ENCODE results near the gene DEDD. TPM values are rescaled to one million over a fixed set of nuclear protein-coding genes. Genes with fewer than 3 reads are reported as not detected.

DEDD gene
- total RNA-seq, 1 experiment from 2014 or later: 39.2 TPM

- Histone ChIP-seq H3K27me3 (ENCODE audit: low read length) (no peaks in the 10 kb centered on the region), H3K79me2 (ENCODE audit: low read length) (peaks cover 10% of the 10 kb centered on the region), H3K4me1 (ENCODE audit: insufficient read depth, low read length) (no peaks in the 10 kb centered on the region), H3F3A (ENCODE audit: low read length, unreplicated experiment) (no peaks in the 10 kb centered on the region), H3K36me3 (ENCODE audit: low read depth, low read length) (no peaks in the 10 kb centered on the region), H3K9me2 (replicated peaks; ENCODE audit: low read length) (no peaks in the 10 kb centered on the region), H3K4me2 (ENCODE audit: low read length) (no peak overlapping the region), H4K20me1 (ENCODE audit: low read length) (no peaks in the 10 kb centered on the region), H3K27ac (ENCODE audit: low read length) (no peak overlapping the region), H2AFZ (ENCODE audit: low read length) (no peak overlapping the region), H3K9me3 (ENCODE audit: low read length) (no peaks in the 10 kb centered on the region), H3K9ac (ENCODE audit: low read length) (no peak overlapping the region), H3K4me3 (ENCODE audit: low read length) (no peak overlapping the region)
- intact Hi-C loops (cut with micrococcal nuclease): loop anchor here (1.0 kb wide), 4 partner anchors 41 to 146 kb away; partner anchors contain the start of gene KLHDC9
- ChIA-PET CTCF (interaction anchor here (0.8 kb wide), 1 partner anchor 150 kb away, joined by 5 read pairs; no protein-coding TSS in a partner anchor), POLR2A (ENCODE audit: unreplicated experiment) (no interaction called here)
- ATAC-seq (peak; percentile 78), DNase-seq (peak; percentile 77)
- TF ChIP-seq EZH2 (IDR thresholded peaks at IDR 0.05; ENCODE audit: low read length, unreplicated experiment): no peak
- TF ChIP-seq CTCF (conservative IDR thresholded peaks at IDR 0.05; ENCODE audit: low read depth, low read length): peak; percentile 74
- BruUV-seq (replicated peaks): no TSS peak
Measured at GRCh38 chr1:161139766-161140165, 7.3 kb upstream of the DEDD start.

- CTCF ChIA-PET: no interaction called here
Measured at GRCh38 chr1:161138431-161138830, 6.0 kb upstream of the DEDD start.

DNA sequence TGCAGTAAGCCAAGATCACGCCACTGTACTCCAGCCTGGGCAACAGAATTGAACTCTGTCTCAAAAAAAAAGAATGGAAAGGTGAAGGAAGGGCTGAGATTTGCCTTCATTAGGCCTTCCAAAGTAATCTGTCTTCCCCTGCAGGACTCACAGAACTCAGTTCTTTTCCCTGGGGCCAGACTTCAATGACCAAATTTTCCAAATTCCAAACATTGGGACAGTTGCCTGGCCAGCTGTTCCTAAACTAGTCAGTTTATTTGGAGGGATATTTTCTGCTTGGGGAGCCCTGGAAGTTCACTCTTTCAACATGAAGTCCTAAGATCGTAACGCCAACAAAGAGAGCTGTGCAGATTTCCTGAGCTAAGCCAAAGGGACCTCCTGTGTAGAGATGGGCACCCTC lies 5.4 kb upstream of the DEDD start:
- H3K79me2 ChIP-seq (ENCODE audit: low read length): peaks cover 29% of the 10 kb centered on the region
- no peaks in the 10 kb centered on the region for H3K9me3 ChIP-seq (ENCODE audit: low read length)
- no peak overlapping the region for H3K4me2 ChIP-seq (ENCODE audit: low read length)
- BruUV-seq (replicated peaks): no TSS peak
- no peaks in the 10 kb centered on the region for H3K27me3 ChIP-seq (ENCODE audit: low read length)
- CTCF ChIA-PET: no interaction called here
- intact Hi-C loops (cut with micrococcal nuclease): no loop called here
- POLR2A ChIA-PET (ENCODE audit: unreplicated experiment): no interaction called here
- DNase-seq (no peak), ATAC-seq (no peak)
- H2AFZ ChIP-seq (ENCODE audit: low read length): no peak overlapping the region
- H3K9me2 ChIP-seq (replicated peaks; ENCODE audit: low read length): no peaks in the 10 kb centered on the region
- no peaks in the 10 kb centered on the region for H3K4me1 ChIP-seq (ENCODE audit: insufficient read depth, low read length)
- H3K9ac ChIP-seq (ENCODE audit: low read length): no peak overlapping the region
- H3K36me3 ChIP-seq (ENCODE audit: low read depth, low read length): no peaks in the 10 kb centered on the region
- H3F3A ChIP-seq (ENCODE audit: low read length, unreplicated experiment): peaks cover 5% of the 10 kb centered on the region
- TF ChIP-seq CTCF (conservative IDR thresholded peaks at IDR 0.05; ENCODE audit: low read depth, low read length) (no peak), EZH2 (IDR thresholded peaks at IDR 0.05; ENCODE audit: low read length, unreplicated experiment) (no peak), EZH2phosphoT487 (IDR thresholded peaks at IDR 0.05; ENCODE audit: borderline replicate concordance, low read length) (no peak)
- no peaks in the 10 kb centered on the region for H4K20me1 ChIP-seq (ENCODE audit: low read length)
- no peak overlapping the region for H3K27ac ChIP-seq (ENCODE audit: low read length)
- H3K4me3 ChIP-seq (ENCODE audit: low read length): no peak overlapping the region

More at GRCh38 chr1:161138431-161138830, 6.0 kb upstream of the DEDD start:
- H3K9me3 ChIP-seq (ENCODE audit: low read length): no peaks in the 10 kb centered on the region
- H3F3A ChIP-seq (ENCODE audit: low read length, unreplicated experiment): peaks cover 2% of the 10 kb centered on the region
- intact Hi-C loops (cut with micrococcal nuclease): no loop called here
- no peaks in the 10 kb centered on the region for H3K36me3 ChIP-seq (ENCODE audit: low read depth, low read length)
- no TSS peak for BruUV-seq (replicated peaks)
- H2AFZ ChIP-seq (ENCODE audit: low read length): no peak overlapping the region
- H3K79me2 ChIP-seq (ENCODE audit: low read length): peaks cover 24% of the 10 kb centered on the region
- no peak overlapping the region for H3K4me3 ChIP-seq (ENCODE audit: low read length)
- H3K27ac ChIP-seq (ENCODE audit: low read length): no peak overlapping the region
- TF ChIP-seq CTCF (conservative IDR thresholded peaks at IDR 0.05; ENCODE audit: low read depth, low read length) (no peak), EZH2 (IDR thresholded peaks at IDR 0.05; ENCODE audit: low read length, unreplicated experiment) (no peak), EZH2phosphoT487 (IDR thresholded peaks at IDR 0.05; ENCODE audit: borderline replicate concordance, low read length) (no peak)
- no peak overlapping the region for H3K4me2 ChIP-seq (ENCODE audit: low read length)
- no peaks in the 10 kb centered on the region for H3K9me2 ChIP-seq (replicated peaks; ENCODE audit: low read length)
- ATAC-seq (no peak), DNase-seq (no peak)
- POLR2A ChIA-PET (ENCODE audit: unreplicated experiment): no interaction called here
- no peak overlapping the region for H3K9ac ChIP-seq (ENCODE audit: low read length)
- no peaks in the 10 kb centered on the region for H3K27me3 ChIP-seq (ENCODE audit: low read length)
- H4K20me1 ChIP-seq (ENCODE audit: low read length): no peaks in the 10 kb centered on the region
- H3K4me1 ChIP-seq (ENCODE audit: insufficient read depth, low read length): no peaks in the 10 kb centered on the region

Measured in PC-3 (cell line).